CD4-positive, alpha-beta T cell treated with Interleukin-6 for 4 hours (primary cell): ENCODE data around the gene CHCHD3.

Source experiments
- DNase-seq: peaks from one replicate; pipeline ENCODE4 v3.0.0-alpha.2; 2020; ENCODE audit warnings: mixed read lengths

The CHCHD3 gene

GRCh38 chr7:132760866-132761265 lies 321.0 kb downstream of the CHCHD3 start:
- DNase-seq = no peak

DNA sequence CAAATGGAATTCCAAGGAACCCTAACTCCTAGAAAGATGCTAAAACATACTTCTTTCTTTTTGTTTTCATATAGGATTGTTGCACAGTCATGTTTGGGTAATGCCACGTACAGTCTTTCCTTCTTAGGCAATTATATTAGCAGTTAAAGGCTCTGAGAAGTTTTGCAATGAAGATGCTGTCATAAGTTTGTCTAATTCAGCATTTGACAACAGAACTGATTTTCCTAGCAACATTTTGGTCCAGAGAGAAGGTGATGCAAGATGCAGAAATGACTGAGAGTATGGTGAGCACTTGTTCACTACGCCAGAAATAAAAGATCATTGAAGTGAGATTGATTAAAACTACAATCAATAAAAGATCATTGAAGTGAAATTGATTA lies 321.7 kb downstream of the CHCHD3 start:
- no peak for DNase-seq

- no peak for DNase-seq
These were observed 322.2 kb downstream of the CHCHD3 start for GRCh38 chr7:132759482-132760243.

- DNase-seq = no peak
These were observed 322.9 kb downstream of the CHCHD3 start for GRCh38 chr7:132758986-132759385.

DNA sequence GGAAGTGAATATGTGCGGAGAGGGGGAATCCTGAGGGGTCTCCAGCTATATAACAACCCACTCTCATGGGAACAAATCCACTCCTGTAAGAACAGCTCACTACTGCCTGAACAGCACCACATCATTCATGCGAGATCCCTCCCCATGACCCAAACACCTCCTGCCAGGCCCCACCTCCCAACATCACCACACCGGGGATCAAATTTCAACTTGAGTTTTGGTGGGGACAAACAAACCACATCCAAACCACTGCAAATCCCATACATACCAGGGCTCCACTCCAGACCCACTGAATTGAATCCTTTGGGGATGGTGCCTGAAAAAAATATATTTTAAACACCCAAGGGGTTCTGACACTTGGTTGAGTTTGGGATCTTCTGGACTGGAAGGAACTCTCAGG lies 324.1 kb downstream of the CHCHD3 start:
- no peak for DNase-seq

DNA sequence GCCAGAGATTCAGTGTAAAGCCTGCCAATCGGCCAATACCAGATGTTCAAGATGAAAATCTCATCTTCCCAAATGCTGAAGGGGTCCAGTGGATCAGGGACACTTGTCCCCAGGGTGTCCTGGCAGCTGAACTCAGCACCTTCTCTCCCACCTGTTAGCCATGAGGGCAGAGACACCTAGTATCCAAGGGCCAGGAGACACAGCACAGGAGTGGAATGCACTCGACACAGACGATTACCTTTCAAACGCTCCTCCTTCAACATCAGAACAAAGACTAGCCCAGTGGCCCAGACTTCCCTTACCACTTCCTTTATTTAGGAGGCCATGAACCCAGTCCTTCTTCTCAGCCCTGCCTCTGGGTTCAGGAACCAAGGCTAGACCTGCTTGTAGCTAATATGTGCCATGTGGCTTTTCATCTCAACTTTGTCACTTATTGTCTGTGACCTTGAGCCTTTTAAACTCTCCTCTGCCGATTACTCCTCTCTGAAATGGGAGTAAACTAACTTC lies 325.4 kb downstream of the CHCHD3 start:
- DNase-seq = no peak

DNA sequence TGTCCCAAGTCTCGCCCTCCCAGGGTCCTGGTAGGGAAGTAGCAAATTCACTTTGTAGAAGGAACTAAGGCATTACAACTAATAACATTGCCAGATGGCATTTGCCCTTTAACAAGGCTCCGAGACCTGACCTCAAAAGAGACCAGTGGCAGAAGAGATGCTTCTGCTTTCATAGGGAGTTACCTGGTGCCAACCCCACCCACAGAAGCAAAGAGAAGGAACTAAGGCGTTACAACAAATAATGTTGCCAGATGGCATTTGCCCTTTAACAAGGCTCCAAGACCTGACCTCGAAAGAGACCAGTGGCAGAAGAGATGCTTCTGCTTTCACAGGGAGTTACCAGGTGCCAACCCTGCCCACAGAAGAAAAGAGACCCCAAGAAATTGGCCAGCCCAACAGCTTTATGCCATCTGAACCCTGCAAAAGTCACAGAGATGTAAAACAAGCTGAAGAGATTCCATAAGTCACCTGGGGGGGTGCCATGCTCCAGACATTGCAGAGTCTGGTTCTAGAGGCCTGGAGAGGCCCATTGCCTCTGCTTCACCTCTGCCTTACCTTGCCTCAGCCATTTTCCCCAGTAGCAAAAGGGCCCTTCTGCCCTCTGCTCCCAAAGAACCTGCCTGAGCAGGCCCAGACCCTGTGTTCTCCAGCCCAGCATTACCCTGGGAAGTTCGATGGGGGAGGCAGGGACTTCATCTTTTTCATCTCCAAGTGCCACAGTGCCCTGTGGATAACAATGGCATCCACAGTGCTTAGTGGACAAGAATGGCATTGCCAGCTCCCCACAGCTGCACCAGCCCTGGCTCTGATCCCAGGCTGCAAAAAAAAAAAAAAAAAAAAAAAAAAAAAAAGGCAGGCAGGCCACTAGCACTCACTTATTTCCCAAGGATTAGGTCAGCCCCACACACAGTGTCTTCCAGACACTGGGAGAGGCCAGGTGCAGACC lies 326.1 kb downstream of the CHCHD3 start:
- DNase-seq = no peak

- DNase-seq = no peak
These were observed 329.5 kb downstream of the CHCHD3 start for GRCh38 chr7:132752431-132752830.

- DNase-seq = no peak
These were observed 330.6 kb downstream of the CHCHD3 start for GRCh38 chr7:132751244-132751647.

DNA sequence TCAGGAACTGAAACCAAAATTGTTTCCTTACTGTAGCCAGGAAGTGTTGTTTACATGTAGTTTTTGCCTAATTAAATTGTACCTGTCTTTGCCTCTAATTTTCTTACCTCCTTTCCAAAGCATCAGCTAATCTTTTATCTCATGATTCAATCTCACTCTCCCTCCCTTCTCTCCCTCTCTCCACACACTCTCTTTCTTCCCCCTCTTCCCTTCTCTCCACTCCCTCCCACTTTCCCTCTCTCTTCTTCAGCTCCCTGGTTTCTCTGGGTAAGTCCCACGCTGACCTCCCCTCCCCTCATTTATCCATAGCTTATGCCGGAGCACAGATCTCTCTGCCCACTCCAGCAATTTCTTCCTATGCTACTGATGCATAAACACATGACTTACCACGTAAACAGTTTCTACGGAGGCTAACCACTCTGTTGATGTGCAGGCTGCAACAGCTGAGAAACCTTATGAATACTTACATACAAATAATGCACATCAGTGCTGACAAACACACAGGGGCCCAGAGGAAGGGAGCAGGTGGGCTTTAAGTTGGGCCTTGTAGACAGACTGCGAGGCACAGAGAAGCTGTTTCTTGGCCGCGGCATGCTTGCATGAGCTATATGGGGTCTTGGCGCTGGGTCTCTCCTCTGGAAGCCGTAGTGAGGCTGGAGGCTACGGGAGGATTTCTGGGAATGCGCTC lies 331.2 kb downstream of the CHCHD3 start:
- DNase-seq = no peak

GRCh38 chr7:132750096-132750495 lies 331.8 kb downstream of the CHCHD3 start:
- DNase-seq = no peak

DNA sequence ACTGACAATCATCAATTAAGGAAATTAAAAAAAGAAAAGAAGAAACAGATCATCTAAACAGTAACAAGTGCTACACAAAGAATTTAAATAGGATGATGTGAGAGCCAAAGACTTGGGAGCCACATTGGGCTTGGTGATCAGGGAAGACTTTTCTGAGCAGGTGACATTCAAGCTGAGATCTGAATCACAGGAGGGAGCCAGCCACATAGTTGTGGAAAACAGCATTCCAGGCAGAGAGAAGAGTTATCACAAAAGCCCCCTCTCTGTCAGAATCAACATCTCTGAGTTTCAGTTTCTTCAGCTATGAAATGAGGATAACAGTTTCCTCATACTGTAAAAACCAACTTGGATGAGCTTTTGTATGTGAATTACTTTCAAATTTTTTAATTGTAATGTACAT lies 336.4 kb downstream of the CHCHD3 start:
- DNase-seq = no peak

GRCh38 chr7:132743974-132744373 lies 337.9 kb downstream of the CHCHD3 start:
- DNase-seq = no peak

DNA sequence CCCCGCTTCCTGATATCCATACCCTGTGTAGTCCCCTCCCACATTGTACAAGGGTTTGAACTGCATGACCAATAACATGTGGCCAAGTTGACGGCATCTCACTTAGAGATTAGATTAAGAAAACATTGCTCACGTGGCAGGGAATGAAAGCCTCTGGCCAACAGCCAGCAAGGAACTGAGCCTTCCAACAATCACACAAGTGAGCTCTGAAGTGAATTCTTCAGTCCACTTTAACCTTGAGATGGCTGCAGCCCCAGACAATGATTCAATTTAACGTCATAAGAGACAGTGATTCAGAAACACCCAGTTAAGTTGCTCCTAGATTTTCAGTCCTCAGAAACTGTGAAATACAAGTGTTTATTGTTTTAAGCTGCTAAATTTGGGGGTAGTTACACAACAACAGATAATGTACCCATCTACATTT lies 339.7 kb downstream of the CHCHD3 start:
- DNase-seq = no peak

DNA sequence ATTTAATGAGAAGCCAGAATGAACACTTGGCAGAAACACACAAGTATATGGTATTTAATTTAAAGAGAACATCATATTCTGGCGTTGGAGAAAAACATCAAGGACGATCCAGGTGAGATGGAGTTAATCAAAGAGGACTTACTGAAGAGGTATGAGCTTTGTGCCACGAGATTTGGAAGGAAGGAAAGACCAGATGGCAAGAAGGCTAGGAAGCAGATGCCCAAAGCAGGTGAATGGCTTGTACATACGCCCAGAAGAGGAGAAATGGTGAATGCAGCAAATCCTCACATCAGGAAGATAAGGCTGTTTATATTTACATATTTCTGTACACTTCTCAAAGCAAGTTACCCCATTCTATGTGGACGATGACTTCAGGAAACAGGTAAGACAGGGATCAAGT lies 341.7 kb downstream of the CHCHD3 start:
- DNase-seq = no peak

- no peak for DNase-seq
These were observed 342.5 kb downstream of the CHCHD3 start for GRCh38 chr7:132739271-132739955.

DNA sequence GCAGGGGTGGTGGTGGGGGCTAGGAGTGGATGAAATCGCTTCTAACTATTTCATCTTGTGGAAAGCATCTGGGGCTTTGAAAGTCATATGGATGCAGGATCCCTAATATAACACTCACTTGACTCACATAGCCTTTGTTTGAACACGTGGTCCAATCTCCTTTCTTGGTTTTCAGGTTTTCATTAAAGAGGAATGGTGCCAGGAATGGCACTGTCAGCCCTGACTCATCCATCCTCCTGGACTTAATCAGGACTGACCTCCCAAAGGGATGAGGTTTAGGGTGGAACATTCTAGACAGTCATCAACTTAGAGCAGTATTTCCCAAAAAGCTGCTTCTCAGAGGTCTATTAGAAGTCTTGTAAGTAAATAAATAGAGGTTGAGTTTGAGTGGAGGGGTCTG lies 343.6 kb downstream of the CHCHD3 start:
- DNase-seq = no peak

GRCh38 chr7:132735476-132735875 lies 346.4 kb downstream of the CHCHD3 start:
- no peak for DNase-seq
